Retinal pigment epithelial cell (primary cell): ENCODE results near the gene ASGR1.

Source experiments
- DNase-seq: peaks from one replicate; pipeline ENCODE4 v3.0.0-alpha.2; 2010; ENCODE audit warnings: low read depth
- H3K4me3 ChIP-seq: 2 replicates; pipeline ENCODE4 v1.5.1; 2011; ENCODE audit warnings: mild to moderate bottlenecking, low read length, control low read depth, moderate library complexity
- CTCF ChIP-seq: conservative IDR thresholded peaks from 2 replicates; pipeline ENCODE4 v1.5.1; 2011; ENCODE audit warnings: low read depth, low read length, control low read depth, inconsistent platforms

ASGR1 gene

GRCh38 chr17:7223375-7223774 is 44.2 kb upstream of the ASGR1 start:
- no peak for TF ChIP-seq CTCF
- DNase-seq: no peak
- no peak overlapping the region for H3K4me3 ChIP-seq

GRCh38 chr17:7222972-7223292 is 43.8 kb upstream of the ASGR1 start:
- H3K4me3 ChIP-seq: no peak overlapping the region
- TF ChIP-seq CTCF: no peak
- DNase-seq: no peak

- no peak for DNase-seq
- no peak for TF ChIP-seq CTCF
- no peak overlapping the region for H3K4me3 ChIP-seq
Measured at GRCh38 chr17:7222093-7222971, 43.2 kb upstream of the ASGR1 start.

- H3K4me3 ChIP-seq: no peak overlapping the region
- no peak for DNase-seq
- no peak for TF ChIP-seq CTCF
Measured at GRCh38 chr17:7221278-7222092, 42.3 kb upstream of the ASGR1 start.

- peak overlapping the region; percentile 83 for H3K4me3 ChIP-seq
- TF ChIP-seq CTCF: peak; percentile 70
- DNase-seq: no peak
Measured at GRCh38 chr17:7220593-7221277, 41.6 kb upstream of the ASGR1 start.

- no peak for DNase-seq
- no peak for TF ChIP-seq CTCF
- peak within 1 kb of the TSS; percentile 83 for H3K4me3 ChIP-seq
Measured at GRCh38 chr17:7219812-7220592, 40.8 kb upstream of the ASGR1 start, which contains the start of the genes ACADVL and DLG4. Gene ACADVL, plus strand, starts transcription at chr17:7219938. Its CDS starts 47 bp downstream, at chr17:7219985. Gene DLG4, minus strand, starts transcription at chr17:7219836.
